DOHH2 (cell line): Measurements from ENCODE around the gene EFCAB12.

Experiments used
- CTCF ChIP-seq: fragments of 200-600 bp; sonication (generic); IDR thresholded peaks from one replicate; pipeline ENCODE4 v1.5.1; 2014; ENCODE audit warnings: antibody characterized with exemption, mild to moderate bottlenecking, low read depth, low read length; ENCODE audit not compliant: poor library complexity, severe bottlenecking
- EZH2phosphoT487 ChIP-seq: fragments of 200-600 bp; sonication (generic); IDR thresholded peaks from 2 replicates; pipeline ENCODE4 v1.6.1; 2017; ENCODE audit warnings: borderline replicate concordance, mild to moderate bottlenecking, antibody characterized with exemption, low read length, moderate library complexity, mixed read lengths

DNA sequence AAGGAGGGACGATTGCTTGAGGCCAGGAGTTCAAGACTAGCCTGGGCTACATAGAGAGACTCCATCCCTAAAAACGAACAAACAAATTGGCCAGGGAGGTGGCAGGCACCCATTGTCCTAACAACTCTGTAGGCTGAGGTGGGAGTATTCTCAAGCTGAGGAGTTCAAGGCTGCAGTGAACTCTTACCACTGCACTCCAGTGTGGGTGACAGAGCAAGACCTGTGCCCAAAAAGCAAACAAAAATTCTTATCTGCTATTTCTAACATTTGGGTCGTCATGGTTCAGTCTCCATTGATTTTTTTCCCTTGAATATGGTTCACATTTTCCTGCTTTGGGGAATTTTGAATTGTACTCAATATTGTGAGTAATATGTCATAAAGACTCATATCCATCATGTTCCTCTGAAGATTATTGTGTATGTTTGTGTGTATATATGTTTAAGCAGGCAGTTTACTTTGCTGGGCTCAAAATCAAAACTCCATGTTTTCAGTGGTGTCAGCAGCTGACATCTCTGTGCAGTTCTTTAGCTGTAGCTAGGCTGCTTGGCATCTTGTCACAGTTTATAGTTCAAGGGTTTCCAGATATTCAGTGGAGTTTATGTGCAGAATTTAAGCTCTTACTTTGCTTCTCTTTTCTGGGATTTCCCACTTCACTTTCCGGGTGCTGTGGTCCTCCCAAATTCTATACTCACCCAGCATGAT lies 44.8 kb upstream of the EFCAB12 start:
- no peak for TF ChIP-seq CTCF
- TF ChIP-seq EZH2phosphoT487: no peak
